A673 (cell line): Measurements from ENCODE around the gene TP53.

Experiments
- EZH2 ChIP-seq: fragments of 200-600 bp; sonication (generic); IDR thresholded peaks from 2 replicates; pipeline ENCODE4 v1.6.1; 2017; ENCODE audit warnings: borderline replicate concordance, low read depth, mild to moderate bottlenecking, mixed read lengths, antibody characterized with exemption, low read length; ENCODE audit not compliant: poor library complexity, severe bottlenecking
- TF ChIP-seq, protein P1 (sequence below): fragments of 300-800, 200-600 bp; sonication (generic); conservative IDR thresholded peaks from 2 replicates; pipeline ENCODE4 v1.5.1; 2017; ENCODE audit warnings: low read depth, mild to moderate bottlenecking, antibody characterized with exemption, low read length, moderate library complexity, mixed read lengths

DNA sequence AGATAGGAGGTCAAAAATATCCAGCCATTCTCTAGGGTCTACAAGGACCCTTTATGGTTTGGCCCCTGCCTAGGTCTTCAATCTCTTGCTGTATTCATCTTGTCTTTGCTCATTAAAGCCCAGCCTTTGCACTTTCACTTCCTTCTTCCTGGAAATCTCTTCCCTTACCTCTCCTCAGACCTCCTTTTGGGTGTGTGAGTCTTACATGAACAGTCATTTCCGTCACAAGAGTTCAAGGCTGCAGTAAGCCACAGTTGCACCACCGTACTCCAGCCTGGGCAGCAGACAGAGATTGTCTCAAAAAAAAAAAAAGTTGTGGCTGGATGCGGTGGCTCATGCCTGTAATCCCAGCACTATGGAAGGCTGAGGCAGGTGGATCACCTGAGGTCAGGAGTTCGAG lies 42.5 kb downstream of the TP53 start:
- TF ChIP-seq, protein P1, sequence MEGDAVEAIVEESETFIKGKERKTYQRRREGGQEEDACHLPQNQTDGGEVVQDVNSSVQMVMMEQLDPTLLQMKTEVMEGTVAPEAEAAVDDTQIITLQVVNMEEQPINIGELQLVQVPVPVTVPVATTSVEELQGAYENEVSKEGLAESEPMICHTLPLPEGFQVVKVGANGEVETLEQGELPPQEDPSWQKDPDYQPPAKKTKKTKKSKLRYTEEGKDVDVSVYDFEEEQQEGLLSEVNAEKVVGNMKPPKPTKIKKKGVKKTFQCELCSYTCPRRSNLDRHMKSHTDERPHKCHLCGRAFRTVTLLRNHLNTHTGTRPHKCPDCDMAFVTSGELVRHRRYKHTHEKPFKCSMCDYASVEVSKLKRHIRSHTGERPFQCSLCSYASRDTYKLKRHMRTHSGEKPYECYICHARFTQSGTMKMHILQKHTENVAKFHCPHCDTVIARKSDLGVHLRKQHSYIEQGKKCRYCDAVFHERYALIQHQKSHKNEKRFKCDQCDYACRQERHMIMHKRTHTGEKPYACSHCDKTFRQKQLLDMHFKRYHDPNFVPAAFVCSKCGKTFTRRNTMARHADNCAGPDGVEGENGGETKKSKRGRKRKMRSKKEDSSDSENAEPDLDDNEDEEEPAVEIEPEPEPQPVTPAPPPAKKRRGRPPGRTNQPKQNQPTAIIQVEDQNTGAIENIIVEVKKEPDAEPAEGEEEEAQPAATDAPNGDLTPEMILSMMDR = no peak
- no peak for TF ChIP-seq EZH2
